ENCODE results near the gene TRMT61A. TPM values are rescaled to one million over a fixed set of nuclear protein-coding genes. Genes with fewer than 3 reads are reported as not detected.
"Not testable (repeated sequence)": the region's sequence is repeated elsewhere in the genome, so short reads cannot be mapped to it uniquely, and the experiment has no call there.

The TRMT61A gene
- polyA plus RNA-seq, 1 of the 3 experiments (the other 2 are of a cell fraction) = 15.8 TPM

DNA sequence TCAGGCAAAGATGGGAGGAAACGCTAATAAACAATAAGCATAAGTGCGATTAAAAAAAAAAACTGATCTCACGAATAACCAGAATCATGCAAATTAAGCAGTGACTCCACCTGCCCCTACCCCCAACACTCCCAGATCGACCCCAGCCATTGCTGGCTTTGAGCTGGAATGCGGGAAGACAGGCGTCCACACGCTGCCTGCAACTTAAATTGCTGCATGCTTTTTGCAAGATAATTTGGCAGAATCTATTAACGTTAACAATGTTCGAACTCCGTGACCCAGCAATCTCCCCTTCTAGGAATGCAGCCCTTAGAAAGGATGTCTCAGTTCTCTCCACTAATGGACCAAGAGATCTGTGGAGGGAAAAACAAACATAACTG, 5.4 kb upstream of the TRMT61A start (continued):
- TF ChIP-seq ZBTB33 (IDR thresholded peaks at IDR 0.05; ENCODE audit: borderline replicate concordance, low read depth) (no peak), TCF12 (IDR thresholded peaks at IDR 0.05) (no peak), USF2 (IDR thresholded peaks at IDR 0.05; ENCODE audit: borderline replicate concordance, low read depth, low read length) (no peak), JUND (IDR thresholded peaks at IDR 0.05) (no peak), RAD21 (IDR thresholded peaks at IDR 0.05; ENCODE audit: low read length) (no peak), TEAD4 (IDR thresholded peaks at IDR 0.05; ENCODE audit: borderline replicate concordance, insufficient read depth) (no peak), ELF1 (IDR thresholded peaks at IDR 0.05) (no peak), EP300 (IDR thresholded peaks at IDR 0.05; ENCODE audit: borderline replicate concordance in 1 of 2, low read depth in 1 of 2, low read length in 1 of 2) (no peak)
- TF ChIP-seq, protein P1, sequence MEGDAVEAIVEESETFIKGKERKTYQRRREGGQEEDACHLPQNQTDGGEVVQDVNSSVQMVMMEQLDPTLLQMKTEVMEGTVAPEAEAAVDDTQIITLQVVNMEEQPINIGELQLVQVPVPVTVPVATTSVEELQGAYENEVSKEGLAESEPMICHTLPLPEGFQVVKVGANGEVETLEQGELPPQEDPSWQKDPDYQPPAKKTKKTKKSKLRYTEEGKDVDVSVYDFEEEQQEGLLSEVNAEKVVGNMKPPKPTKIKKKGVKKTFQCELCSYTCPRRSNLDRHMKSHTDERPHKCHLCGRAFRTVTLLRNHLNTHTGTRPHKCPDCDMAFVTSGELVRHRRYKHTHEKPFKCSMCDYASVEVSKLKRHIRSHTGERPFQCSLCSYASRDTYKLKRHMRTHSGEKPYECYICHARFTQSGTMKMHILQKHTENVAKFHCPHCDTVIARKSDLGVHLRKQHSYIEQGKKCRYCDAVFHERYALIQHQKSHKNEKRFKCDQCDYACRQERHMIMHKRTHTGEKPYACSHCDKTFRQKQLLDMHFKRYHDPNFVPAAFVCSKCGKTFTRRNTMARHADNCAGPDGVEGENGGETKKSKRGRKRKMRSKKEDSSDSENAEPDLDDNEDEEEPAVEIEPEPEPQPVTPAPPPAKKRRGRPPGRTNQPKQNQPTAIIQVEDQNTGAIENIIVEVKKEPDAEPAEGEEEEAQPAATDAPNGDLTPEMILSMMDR (IDR thresholded peaks at IDR 0.05) = no peak

DNA sequence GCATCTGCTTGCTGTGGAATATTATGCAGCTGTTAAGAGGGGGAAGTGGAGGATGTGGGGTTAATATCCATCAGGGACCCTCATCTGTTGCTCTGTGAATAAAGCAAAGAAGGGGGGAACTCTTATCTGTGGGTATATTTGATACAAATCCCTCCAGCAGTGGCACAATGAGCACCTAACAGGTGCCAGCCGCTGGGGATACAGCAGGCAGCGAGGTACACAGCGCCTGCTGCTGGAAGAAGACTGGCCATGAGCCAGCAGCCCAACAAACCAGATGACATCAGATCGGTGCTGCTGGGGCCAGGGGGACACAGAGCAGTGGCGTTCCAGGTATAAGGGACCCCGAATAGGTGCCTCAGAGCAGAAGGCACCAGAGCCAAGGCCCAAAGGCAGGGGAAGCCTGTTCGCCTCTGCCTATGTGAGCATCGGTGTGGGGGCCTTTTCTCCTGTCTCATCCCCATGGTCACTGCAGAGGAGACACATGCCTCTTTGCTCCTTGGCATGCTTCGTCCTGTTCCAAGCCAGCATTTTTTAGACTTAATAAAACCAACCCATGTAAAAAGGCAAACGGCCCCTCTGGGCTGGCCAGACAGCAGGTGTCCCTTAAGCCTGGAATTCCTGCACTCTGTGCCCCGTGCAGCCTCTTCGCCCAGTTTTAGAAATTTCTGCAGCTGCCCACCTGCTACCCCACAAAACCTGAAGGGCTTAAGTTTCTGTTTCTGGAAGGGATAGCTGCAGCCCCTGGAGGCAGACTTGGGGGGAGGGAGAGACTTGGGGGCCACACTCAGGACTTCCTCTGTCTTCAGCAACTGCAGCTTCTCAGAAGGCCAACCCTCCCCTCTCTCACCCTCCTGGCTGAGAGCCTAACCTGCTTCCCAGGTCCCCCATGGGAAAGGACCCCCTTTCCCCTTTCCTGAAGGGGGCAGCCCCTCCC, 4.7 kb upstream of the TRMT61A start:
- Histone ChIP-seq H3K36me3 (replicated peaks in 1 of 2; ENCODE audit: control insufficient read depth in 1 of 2, insufficient read depth in 2 of 2, low read length in 1 of 2) (peaks cover 0 to 4% of the 10 kb centered on the region in 2 experiments), H3K27ac (ENCODE audit: low read depth in 2 of 2, low read length in 1 of 2) (no peak overlapping the region), H3F3A (replicated peaks; ENCODE audit: insufficient read depth) (peaks cover 8% of the 10 kb centered on the region), H3K9me2 (no peaks in the 10 kb centered on the region), H3K9ac (no peak overlapping the region), H3K4me1 (ENCODE audit: control insufficient read depth in 1 of 2, insufficient read depth in 2 of 2, low read depth in 1 of 2, low read length in 1 of 2) (peaks cover 9 to 19% of the 10 kb centered on the region in 2 experiments; a peak in 1 of 4 replicates), H3K9me3 (no peaks in the 10 kb centered on the region), H3K4me3 (ENCODE audit: low read depth in 2 of 2, low read length in 1 of 2) (no peak overlapping the region), H3K79me2 (ENCODE audit: insufficient read depth) (peaks cover 5% of the 10 kb centered on the region), H3K4me2 (no peak overlapping the region), H2AFZ (ENCODE audit: low read depth) (no peak overlapping the region), H3K27me3 (ENCODE audit: insufficient read depth) (peaks cover 16% of the 10 kb centered on the region), H4K20me1 (ENCODE audit: insufficient read depth) (no peaks in the 10 kb centered on the region)
- 58% methylated on average over 7 of the region's 12 CpGs for WGBS (ENCODE audit: low lambda C conversion rate)
- no peak for DNase-seq
- POLR2A ChIA-PET = interaction anchor here (3.5 kb wide), 1 partner anchor 18 kb away, joined by 19 read pairs; no protein-coding TSS in a partner anchor
- CTCF ChIA-PET = interaction anchor here (1.6 to 1.9 kb wide), 2 partner anchors 19 to 24 kb away, joined by 4 to 7 read pairs; no protein-coding TSS in a partner anchor
- TF ChIP-seq, protein P2, sequence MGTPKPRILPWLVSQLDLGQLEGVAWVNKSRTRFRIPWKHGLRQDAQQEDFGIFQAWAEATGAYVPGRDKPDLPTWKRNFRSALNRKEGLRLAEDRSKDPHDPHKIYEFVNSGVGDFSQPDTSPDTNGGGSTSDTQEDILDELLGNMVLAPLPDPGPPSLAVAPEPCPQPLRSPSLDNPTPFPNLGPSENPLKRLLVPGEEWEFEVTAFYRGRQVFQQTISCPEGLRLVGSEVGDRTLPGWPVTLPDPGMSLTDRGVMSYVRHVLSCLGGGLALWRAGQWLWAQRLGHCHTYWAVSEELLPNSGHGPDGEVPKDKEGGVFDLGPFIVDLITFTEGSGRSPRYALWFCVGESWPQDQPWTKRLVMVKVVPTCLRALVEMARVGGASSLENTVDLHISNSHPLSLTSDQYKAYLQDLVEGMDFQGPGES (IDR thresholded peaks at IDR 0.05; ENCODE audit: low read depth, low read length) = no peak
- no peak for TF ChIP-seq YY1 (IDR thresholded peaks at IDR 0.05; ENCODE audit: low read depth)

- peaks cover 18% of the 10 kb centered on the region for H3K79me2 ChIP-seq (ENCODE audit: insufficient read depth)
- H3K4me2 ChIP-seq; CTCF ChIA-PET; H3F3A ChIP-seq (replicated peaks; ENCODE audit: insufficient read depth); H3K9me3 ChIP-seq; H2AFZ ChIP-seq (ENCODE audit: low read depth); DNase-seq; H3K4me3 ChIP-seq (ENCODE audit: low read depth in 2 of 2, low read length in 1 of 2); H3K36me3 ChIP-seq (replicated peaks in 1 of 2; ENCODE audit: control insufficient read depth in 1 of 2, insufficient read depth in 2 of 2, low read length in 1 of 2); POLR2A ChIA-PET; H3K27ac ChIP-seq (ENCODE audit: low read depth in 2 of 2, low read length in 1 of 2); H3K9me2 ChIP-seq; H3K9ac ChIP-seq; H4K20me1 ChIP-seq (ENCODE audit: insufficient read depth): not testable (repeated sequence)
- H3K27me3 ChIP-seq (ENCODE audit: insufficient read depth) = peaks cover 16% of the 10 kb centered on the region
- WGBS (ENCODE audit: low lambda C conversion rate) = 64% methylated on average over 17 of the region's 17 CpGs
- H3K4me1 ChIP-seq (ENCODE audit: control insufficient read depth in 1 of 2, insufficient read depth in 2 of 2, low read depth in 1 of 2, low read length in 1 of 2) = peaks cover 9 to 28% of the 10 kb centered on the region in 2 experiments; a peak in 1 of 4 replicates
Measured at GRCh38 chr14:103525430-103526246, 3.4 kb upstream of the TRMT61A start.

All from SK-N-SH (cell line).